Diencephalon (tissue), 1 donor: ENCODE data around the gene SPEM2. TPM values are rescaled to one million over a fixed set of nuclear protein-coding genes. Genes with fewer than 3 reads are reported as not detected.

Experiments used
- total RNA-seq: library from RNA; depleted of rRNA; stranded (reverse); fragments of >200 nt; gene quantifications from one replicate; pipeline ENCODE4 v1.2.3, GENCODE V29; 2014

Gene SPEM2
- not detected for total RNA-seq

DNA sequence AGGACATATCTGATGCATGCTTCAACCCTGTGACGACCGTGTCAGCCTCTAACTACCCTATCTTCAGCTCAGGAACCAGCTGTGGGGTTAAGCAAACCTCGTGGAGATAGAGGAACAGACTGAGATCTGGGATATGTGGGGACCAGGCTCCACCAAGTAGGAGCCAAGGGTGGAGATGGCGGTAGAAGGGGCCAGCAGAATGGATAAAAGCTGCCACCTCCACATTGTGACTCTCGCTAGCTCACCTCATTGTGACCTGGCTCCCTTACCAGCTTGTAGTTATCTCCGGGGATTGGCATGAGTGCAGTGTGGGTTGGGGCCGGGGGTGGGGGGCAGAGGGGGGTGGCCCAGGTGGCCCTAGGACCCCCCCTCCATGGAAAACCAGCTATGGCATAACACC is at the start of gene SPEM2:
Gene SPEM2, plus strand, starts transcription at position 301 of the 400 bp plus-strand sequence. Its CDS starts 73 bp downstream, at position 374.

DNA sequence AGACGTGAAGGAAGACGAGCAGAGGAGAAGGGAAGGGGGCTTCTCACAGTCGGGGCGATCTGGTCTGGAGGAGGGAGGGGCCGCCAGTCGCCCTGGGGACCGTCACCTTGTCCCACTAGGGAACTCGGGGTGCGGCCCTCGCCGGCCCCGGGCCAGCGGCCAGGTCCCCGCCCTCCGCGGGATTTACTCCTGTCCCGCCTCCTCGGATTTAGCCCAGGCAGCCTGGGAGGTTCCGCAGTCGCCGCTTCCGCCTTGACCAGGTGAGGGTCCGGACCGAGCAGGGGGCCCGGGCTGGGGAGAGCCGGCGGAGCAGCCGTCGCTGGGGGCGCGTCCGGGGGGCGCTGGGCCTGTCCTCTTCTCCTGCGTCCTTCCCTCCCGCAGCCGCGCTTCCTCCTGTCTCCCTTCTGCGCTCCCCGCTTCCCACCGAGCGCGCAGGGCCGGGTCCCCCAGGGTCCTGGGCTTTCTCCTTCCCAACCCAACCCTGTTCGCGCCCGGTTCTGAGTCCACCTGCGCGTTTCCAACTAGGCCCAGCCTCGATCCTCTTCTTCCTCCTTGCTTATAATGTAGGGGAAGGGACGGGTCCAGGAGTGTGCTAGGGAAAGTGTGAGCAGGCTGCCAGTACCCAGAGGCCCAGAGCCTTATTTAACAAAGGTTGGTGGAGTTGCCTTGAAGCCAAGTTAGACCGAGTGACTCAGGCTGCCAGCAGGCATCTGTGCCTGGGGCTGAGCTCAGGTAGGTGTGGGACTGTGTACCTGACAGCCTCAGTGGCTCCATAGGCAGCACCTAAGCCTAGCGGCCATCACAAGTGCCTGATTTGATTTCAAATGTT is 44.3 kb upstream of the SPEM2 start, which contains the start of gene TNK1:
Gene TNK1, plus strand, starts transcription at position 235 of the 829 bp plus-strand sequence. CDS start 1,838 bp downstream, outside the sequence.

GRCh38 chr17:7394452-7395191 is 30.8 kb upstream of the SPEM2 start, which contains the start of gene PLSCR3:
Gene PLSCR3 (minus strand): TSS chr17:7394525. CDS start chr17:7394110, 415 bp downstream.

GRCh38 chr17:7403977-7404736 is 21.3 kb upstream of the SPEM2 start, which contains the start of gene TMEM256:
Gene TMEM256 (minus strand): TSS chr17:7404097. CDS start chr17:7404084, 13 bp downstream.

GRCh38 chr17:7407485-7408251 is 17.7 kb upstream of the SPEM2 start, which contains the start of gene NLGN2:
Gene NLGN2 (plus strand): TSS chr17:7407845. CDS start chr17:7408256, 411 bp downstream.

GRCh38 chr17:7419819-7420610 is 5.4 kb upstream of the SPEM2 start, which contains the start of gene SPEM1:
Gene SPEM1 (plus strand): TSS chr17:7420324. CDS start chr17:7420385, 61 bp downstream.

GRCh38 chr17:7428557-7428956 is 3.1 kb downstream of the SPEM2 start, which contains the start of gene SPEM3:
Gene SPEM3 (plus strand): TSS chr17:7428857. CDS start chr17:7428903, 46 bp downstream.

DNA sequence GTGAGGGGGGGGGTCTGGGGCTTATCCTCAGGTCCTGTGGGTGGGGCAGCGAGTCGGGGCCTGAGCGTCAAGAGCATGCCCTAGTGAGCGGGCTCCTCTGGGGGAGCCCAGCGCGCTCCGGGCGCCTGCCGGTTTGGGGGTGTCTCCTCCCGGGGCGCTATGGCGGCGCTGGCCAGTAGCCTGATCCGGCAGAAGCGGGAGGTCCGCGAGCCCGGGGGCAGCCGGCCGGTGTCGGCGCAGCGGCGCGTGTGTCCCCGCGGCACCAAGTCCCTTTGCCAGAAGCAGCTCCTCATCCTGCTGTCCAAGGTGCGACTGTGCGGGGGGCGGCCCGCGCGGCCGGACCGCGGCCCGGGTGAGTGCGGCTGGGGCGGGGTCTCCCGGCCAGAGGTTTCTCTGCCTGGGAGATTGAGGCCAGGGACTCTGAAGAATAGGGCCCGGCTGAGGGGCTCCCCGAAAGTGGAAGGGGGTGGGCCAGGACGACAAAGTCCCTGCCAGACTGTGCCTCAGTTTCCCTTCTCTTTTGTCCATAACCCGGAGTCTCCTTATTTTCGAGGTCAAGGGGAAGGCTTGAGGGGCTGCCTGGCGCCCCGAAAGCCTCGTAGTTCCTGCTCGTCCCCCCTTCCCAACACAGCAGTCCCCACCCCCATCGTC is 14.2 kb downstream of the SPEM2 start, which contains the start of gene FGF11:
Gene FGF11, plus strand, starts transcription at position 51 of the 651 bp plus-strand sequence. Its CDS starts 109 bp downstream, at position 160.

DNA sequence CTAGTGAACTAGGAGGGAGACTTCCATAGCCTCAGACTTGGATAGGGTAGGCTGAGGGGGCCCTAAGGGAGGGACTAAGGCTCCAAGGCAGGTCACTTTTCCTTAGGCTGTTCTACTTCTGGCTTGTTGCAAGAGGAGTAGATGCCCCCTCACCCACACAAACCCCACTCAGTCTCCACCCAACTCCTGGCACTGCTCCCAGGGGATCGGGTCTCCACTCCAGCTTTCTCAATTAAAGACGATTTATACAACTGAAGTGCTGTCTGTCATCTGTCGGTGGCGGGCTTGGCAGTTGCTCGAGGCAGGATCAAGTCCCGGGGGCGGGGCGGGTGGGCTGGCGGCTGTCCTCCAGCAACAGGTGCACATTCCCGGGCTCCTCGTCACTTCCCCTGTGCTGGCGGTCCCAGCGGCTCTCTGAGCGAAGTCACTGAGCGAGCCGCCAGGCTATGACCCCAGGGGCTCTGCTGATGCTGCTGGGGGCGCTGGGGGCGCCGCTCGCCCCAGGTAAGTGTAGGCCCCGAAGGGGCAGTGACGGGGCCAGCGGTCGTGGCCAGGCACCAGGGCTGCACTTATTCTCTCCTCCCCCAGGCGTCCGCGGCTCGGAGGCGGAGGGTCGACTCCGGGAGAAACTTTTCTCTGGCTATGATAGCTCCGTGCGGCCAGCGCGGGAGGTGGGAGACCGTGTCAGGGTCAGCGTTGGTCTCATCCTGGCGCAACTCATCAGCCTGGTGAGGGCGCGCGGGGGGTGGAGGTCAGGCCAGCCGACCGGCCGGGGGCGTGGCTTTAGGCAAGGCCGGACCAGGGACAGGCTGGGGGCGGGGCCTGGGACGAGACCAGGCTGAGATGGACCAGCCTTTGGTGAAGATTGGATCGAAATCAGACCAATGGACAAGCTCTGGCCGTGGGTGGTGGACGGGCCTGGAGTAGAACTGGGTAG is 19.5 kb downstream of the SPEM2 start, which contains the start of gene CHRNB1:
Gene CHRNB1, plus strand, starts transcription at position 380 of the 937 bp plus-strand sequence. Its CDS starts 67 bp downstream, at position 447.

Other genes with a start within 250 kb of the SPEM2 start
- 20.1 TPM for gene ASGR1, start 246.2 kb upstream of the SPEM2 start, total RNA-seq
- 136 TPM for gene DLG4, start 205.8 kb upstream of the SPEM2 start, total RNA-seq
- 97.6 TPM for gene ACADVL, start 205.7 kb upstream of the SPEM2 start, total RNA-seq
- 56.1 TPM for gene DVL2, start 191.1 kb upstream of the SPEM2 start, total RNA-seq
- gene PHF23, start 186.2 kb upstream of the SPEM2 start, total RNA-seq, result 28.6 TPM
- 167 TPM for gene GABARAP, start 183.2 kb upstream of the SPEM2 start, total RNA-seq
- gene CTDNEP1, start 173.9 kb upstream of the SPEM2 start, total RNA-seq, result 40.1 TPM
- gene ELP5, start 173.4 kb upstream of the SPEM2 start, total RNA-seq, result 29.5 TPM
- 0.92 TPM for gene CLDN7, start 163.1 kb upstream of the SPEM2 start, total RNA-seq
- gene SLC2A4, start 143.9 kb upstream of the SPEM2 start, total RNA-seq, result 0.23 TPM
- gene YBX2, start 131.0 kb upstream of the SPEM2 start, total RNA-seq, result 1.4 TPM
- gene EIF5A, start 118.0 kb upstream of the SPEM2 start, total RNA-seq, result 168 TPM
- 38.5 TPM for gene GPS2, start 110.3 kb upstream of the SPEM2 start, total RNA-seq
- gene NEURL4, start 96.3 kb upstream of the SPEM2 start, total RNA-seq, result 44.3 TPM
- 0.23 TPM for gene ACAP1, start 89.1 kb upstream of the SPEM2 start, total RNA-seq
- 4.6 TPM for gene KCTD11, start 73.5 kb upstream of the SPEM2 start, total RNA-seq
- gene TMEM95, start 70.5 kb upstream of the SPEM2 start, total RNA-seq, result not detected
- 1.4 TPM for gene TNK1, start 44.5 kb upstream of the SPEM2 start, total RNA-seq
- 9.2 TPM for gene PLSCR3, start 31.1 kb upstream of the SPEM2 start, total RNA-seq
- gene TMEM256, start 21.5 kb upstream of the SPEM2 start, total RNA-seq, result 63.7 TPM
- 19.1 TPM for gene NLGN2, start 17.8 kb upstream of the SPEM2 start, total RNA-seq
- gene SPEM1, start 5.3 kb upstream of the SPEM2 start, total RNA-seq, result not detected
- not detected for gene SPEM3, start 3.2 kb downstream of the SPEM2 start, total RNA-seq
- 1.4 TPM for gene TMEM102, start 9.8 kb downstream of the SPEM2 start, total RNA-seq
- 9.0 TPM for gene FGF11, start 13.9 kb downstream of the SPEM2 start, total RNA-seq
- gene CHRNB1, start 19.4 kb downstream of the SPEM2 start, total RNA-seq, result 19.1 TPM
- gene ZBTB4, start 54.0 kb downstream of the SPEM2 start, total RNA-seq, result 25.6 TPM
- gene SLC35G6, start 55.8 kb downstream of the SPEM2 start, total RNA-seq, result not detected
- 65.7 TPM for gene POLR2A, start 58.8 kb downstream of the SPEM2 start, total RNA-seq
- gene TNFSF12, start 123.4 kb downstream of the SPEM2 start, total RNA-seq, result 4.8 TPM
- 1.6 TPM for gene TNFSF13, start 133.1 kb downstream of the SPEM2 start, total RNA-seq
- 76.6 TPM for gene SENP3, start 136.3 kb downstream of the SPEM2 start, total RNA-seq
- gene CD68, start 154.0 kb downstream of the SPEM2 start, total RNA-seq, result 5.5 TPM
- 44.1 TPM for gene MPDU1, start 158.2 kb downstream of the SPEM2 start, total RNA-seq
- 1.4 TPM for gene SOX15, start 164.5 kb downstream of the SPEM2 start, total RNA-seq
- gene FXR2, start 189.3 kb downstream of the SPEM2 start, total RNA-seq, result 46.1 TPM
- gene SAT2, start 202.2 kb downstream of the SPEM2 start, total RNA-seq, result 30.7 TPM
- gene SHBG, start 204.5 kb downstream of the SPEM2 start, total RNA-seq, result not detected
- gene ATP1B2, start 225.3 kb downstream of the SPEM2 start, total RNA-seq, result 27.5 TPM